WTC11 (cell line): ENCODE data around the gene ZBTB37. TPM values are rescaled to one million over a fixed set of nuclear protein-coding genes. Genes with fewer than 3 reads are reported as not detected.

Experiments used
- ATAC-seq: fragments of 200-7000 bp; cut with Tn5 transposase; 2 replicates; pipeline ENCODE4 v1.10.0; 2021; ENCODE audit warnings: mild to moderate bottlenecking, moderate library complexity
- CTCF ChIA-PET: fragments of 300-600 bp; sonication (Branson Sonifier 250); formaldehyde crosslinking; loops from one replicate; lab custom pipeline; 2021; ENCODE audit warnings: antibody characterized with exemption; lab: Charles Lee
- POLR2A ChIA-PET: fragments of 350-600 bp; sonication (Branson Sonifier 250); formaldehyde crosslinking; loops from one replicate; lab custom pipeline; 2021; ENCODE audit warnings: antibody characterized with exemption; lab: Charles Lee
- DNase-seq: peaks from one replicate; pipeline ENCODE4 v3.0.0; 2021; ENCODE audit warnings: low spot score
- H3K27ac Mint-ChIP-seq: 2 replicates; pipeline ENCODE4 v1.8.0; 2021; ENCODE audit warnings: mixed read lengths
- H3K27me3 Mint-ChIP-seq: 2 replicates; pipeline ENCODE4 v1.8.0; 2021; ENCODE audit warnings: low read depth, mild to moderate bottlenecking, moderate library complexity, mixed read lengths
- H3K36me3 Mint-ChIP-seq: 2 replicates; pipeline ENCODE4 v1.8.0; 2021; ENCODE audit warnings: mixed read lengths
- H3K4me1 Mint-ChIP-seq: 2 replicates; pipeline ENCODE4 v1.8.0; 2022; ENCODE audit warnings: mixed read lengths
- H3K4me3 Mint-ChIP-seq: 2 replicates; pipeline ENCODE4 v1.8.0; 2021; ENCODE audit warnings: mild to moderate bottlenecking, moderate library complexity, mixed read lengths
- H3K9me3 Mint-ChIP-seq: 2 replicates; pipeline ENCODE4 v1.8.0; 2021; ENCODE audit warnings: mixed read lengths
- ETV6 ChIP-seq: sonication (generic); formaldehyde crosslinking; IDR thresholded peaks from 2 replicates; pipeline ENCODE4 v1.8.1; 2022; ENCODE audit warnings: mild to moderate bottlenecking, missing genetic modification reagents
- FOXK1 ChIP-seq: sonication (generic); formaldehyde crosslinking; IDR thresholded peaks from 2 replicates; pipeline ENCODE4 v1.8.0; 2022; ENCODE audit warnings: mild to moderate bottlenecking, moderate library complexity, missing genetic modification reagents
- FOXP1 ChIP-seq: sonication (generic); formaldehyde crosslinking; IDR thresholded peaks from 2 replicates; pipeline ENCODE4 v1.8.0; 2022; ENCODE audit warnings: missing genetic modification reagents, mild to moderate bottlenecking, moderate library complexity, borderline replicate concordance
- IRF2 ChIP-seq: sonication (generic); formaldehyde crosslinking; IDR thresholded peaks from 2 replicates; pipeline ENCODE4 v1.8.0; 2022; ENCODE audit warnings: low read depth, missing genetic modification reagents, borderline replicate concordance
- MXD4 ChIP-seq: fragments of 250-450 bp; sonication (Bioruptor Pico); IDR thresholded peaks from 2 replicates; pipeline ENCODE4 v1.8.0; 2021; ENCODE audit warnings: mild to moderate bottlenecking, moderate library complexity, borderline replicate concordance
- NFE2L1 ChIP-seq: sonication (generic); formaldehyde crosslinking; IDR thresholded peaks from 2 replicates; pipeline ENCODE4 v1.8.1; 2023; ENCODE audit warnings: missing genetic modification reagents
- NR3C1 ChIP-seq: sonication (generic); formaldehyde crosslinking; conservative IDR thresholded peaks from 2 replicates; pipeline ENCODE4 v1.8.1; 2023; ENCODE audit warnings: low read depth, mild to moderate bottlenecking, missing genetic modification reagents
- SP1 ChIP-seq: sonication (generic); formaldehyde crosslinking; conservative IDR thresholded peaks from 2 replicates; pipeline ENCODE4 v1.8.1; 2022; ENCODE audit warnings: missing genetic modification reagents
- ZNF219 ChIP-seq: sonication (generic); formaldehyde crosslinking; IDR thresholded peaks from 2 replicates; pipeline ENCODE4 v1.8.0; 2023; ENCODE audit warnings: missing genetic modification reagents, mild to moderate bottlenecking, borderline replicate concordance
- ZNF232 ChIP-seq: sonication (generic); formaldehyde crosslinking; IDR thresholded peaks from 2 replicates; pipeline ENCODE4 v1.8.0; 2022; ENCODE audit warnings: mild to moderate bottlenecking, missing genetic modification reagents
- ZNF263 ChIP-seq: sonication (generic); formaldehyde crosslinking; IDR thresholded peaks from 2 replicates; pipeline ENCODE4 v1.8.1; 2022; ENCODE audit warnings: low read depth, mild to moderate bottlenecking, moderate library complexity, missing genetic modification reagents
- total RNA-seq: library from RNA; stranded (reverse); gene quantifications from 3 replicates; pipeline ENCODE4 v1.2.3, GENCODE V29; 2021
- TF ChIP-seq, protein P1 (sequence below): sonication (generic); formaldehyde crosslinking; IDR thresholded peaks from 2 replicates; pipeline ENCODE4 v1.8.0; 2023; ENCODE audit warnings: mild to moderate bottlenecking, missing genetic modification reagents
- TF ChIP-seq, protein P2 (sequence below): sonication (generic); formaldehyde crosslinking; IDR thresholded peaks from 2 replicates; pipeline ENCODE4 v1.8.1; 2023; ENCODE audit warnings: mild to moderate bottlenecking, missing genetic modification reagents, borderline replicate concordance
- TF ChIP-seq, protein P3 (sequence below): sonication (generic); formaldehyde crosslinking; IDR thresholded peaks from 2 replicates; pipeline ENCODE4 v1.8.0; 2022; ENCODE audit warnings: mild to moderate bottlenecking, missing genetic modification reagents
- TF ChIP-seq, protein P4 (sequence below): fragments of 250-450 bp; sonication (Bioruptor Pico); conservative IDR thresholded peaks from 2 replicates; pipeline ENCODE4 v1.9.0; 2021; ENCODE audit warnings: mild to moderate bottlenecking
- TF ChIP-seq, protein P5 (sequence below): sonication (generic); formaldehyde crosslinking; IDR thresholded peaks from 2 replicates; pipeline ENCODE4 v1.8.1; 2023; ENCODE audit warnings: mild to moderate bottlenecking, missing genetic modification reagents
- TF ChIP-seq, protein P6 (sequence below): fragments of 250-450 bp; sonication (Bioruptor Pico); IDR thresholded peaks from 2 replicates; pipeline ENCODE4 v1.9.0; 2021; ENCODE audit warnings: mild to moderate bottlenecking

Gene ZBTB37
- total RNA-seq, 1 experiment from 2014 or later: 14.4 TPM

DNA sequence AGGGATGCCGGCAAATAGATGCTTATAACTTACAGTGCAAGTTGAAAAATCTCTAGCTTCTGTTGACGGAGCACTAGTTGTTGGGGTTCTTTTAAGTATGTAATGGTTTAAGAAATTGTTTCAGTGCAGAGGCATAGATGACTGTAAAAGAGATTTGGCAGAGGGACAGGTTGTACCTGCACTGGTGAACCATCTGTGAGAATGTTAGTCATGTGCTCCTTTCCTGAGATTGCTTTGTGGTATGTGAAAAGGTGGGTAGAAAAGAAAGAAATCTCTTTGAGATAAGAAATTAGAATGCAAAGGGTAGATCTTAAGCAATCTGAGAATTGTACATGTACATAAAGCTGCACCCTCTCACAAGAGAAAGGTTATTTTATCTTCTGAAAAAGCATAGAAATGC, 19.4 kb downstream of the ZBTB37 start (continued):
- TF ChIP-seq, protein P1, sequence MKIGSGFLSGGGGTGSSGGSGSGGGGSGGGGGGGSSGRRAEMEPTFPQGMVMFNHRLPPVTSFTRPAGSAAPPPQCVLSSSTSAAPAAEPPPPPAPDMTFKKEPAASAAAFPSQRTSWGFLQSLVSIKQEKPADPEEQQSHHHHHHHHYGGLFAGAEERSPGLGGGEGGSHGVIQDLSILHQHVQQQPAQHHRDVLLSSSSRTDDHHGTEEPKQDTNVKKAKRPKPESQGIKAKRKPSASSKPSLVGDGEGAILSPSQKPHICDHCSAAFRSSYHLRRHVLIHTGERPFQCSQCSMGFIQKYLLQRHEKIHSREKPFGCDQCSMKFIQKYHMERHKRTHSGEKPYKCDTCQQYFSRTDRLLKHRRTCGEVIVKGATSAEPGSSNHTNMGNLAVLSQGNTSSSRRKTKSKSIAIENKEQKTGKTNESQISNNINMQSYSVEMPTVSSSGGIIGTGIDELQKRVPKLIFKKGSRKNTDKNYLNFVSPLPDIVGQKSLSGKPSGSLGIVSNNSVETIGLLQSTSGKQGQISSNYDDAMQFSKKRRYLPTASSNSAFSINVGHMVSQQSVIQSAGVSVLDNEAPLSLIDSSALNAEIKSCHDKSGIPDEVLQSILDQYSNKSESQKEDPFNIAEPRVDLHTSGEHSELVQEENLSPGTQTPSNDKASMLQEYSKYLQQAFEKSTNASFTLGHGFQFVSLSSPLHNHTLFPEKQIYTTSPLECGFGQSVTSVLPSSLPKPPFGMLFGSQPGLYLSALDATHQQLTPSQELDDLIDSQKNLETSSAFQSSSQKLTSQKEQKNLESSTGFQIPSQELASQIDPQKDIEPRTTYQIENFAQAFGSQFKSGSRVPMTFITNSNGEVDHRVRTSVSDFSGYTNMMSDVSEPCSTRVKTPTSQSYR (CRISPR knock-in tag): no peak
- TF ChIP-seq SP1: no peak
- TF ChIP-seq, protein P2, sequence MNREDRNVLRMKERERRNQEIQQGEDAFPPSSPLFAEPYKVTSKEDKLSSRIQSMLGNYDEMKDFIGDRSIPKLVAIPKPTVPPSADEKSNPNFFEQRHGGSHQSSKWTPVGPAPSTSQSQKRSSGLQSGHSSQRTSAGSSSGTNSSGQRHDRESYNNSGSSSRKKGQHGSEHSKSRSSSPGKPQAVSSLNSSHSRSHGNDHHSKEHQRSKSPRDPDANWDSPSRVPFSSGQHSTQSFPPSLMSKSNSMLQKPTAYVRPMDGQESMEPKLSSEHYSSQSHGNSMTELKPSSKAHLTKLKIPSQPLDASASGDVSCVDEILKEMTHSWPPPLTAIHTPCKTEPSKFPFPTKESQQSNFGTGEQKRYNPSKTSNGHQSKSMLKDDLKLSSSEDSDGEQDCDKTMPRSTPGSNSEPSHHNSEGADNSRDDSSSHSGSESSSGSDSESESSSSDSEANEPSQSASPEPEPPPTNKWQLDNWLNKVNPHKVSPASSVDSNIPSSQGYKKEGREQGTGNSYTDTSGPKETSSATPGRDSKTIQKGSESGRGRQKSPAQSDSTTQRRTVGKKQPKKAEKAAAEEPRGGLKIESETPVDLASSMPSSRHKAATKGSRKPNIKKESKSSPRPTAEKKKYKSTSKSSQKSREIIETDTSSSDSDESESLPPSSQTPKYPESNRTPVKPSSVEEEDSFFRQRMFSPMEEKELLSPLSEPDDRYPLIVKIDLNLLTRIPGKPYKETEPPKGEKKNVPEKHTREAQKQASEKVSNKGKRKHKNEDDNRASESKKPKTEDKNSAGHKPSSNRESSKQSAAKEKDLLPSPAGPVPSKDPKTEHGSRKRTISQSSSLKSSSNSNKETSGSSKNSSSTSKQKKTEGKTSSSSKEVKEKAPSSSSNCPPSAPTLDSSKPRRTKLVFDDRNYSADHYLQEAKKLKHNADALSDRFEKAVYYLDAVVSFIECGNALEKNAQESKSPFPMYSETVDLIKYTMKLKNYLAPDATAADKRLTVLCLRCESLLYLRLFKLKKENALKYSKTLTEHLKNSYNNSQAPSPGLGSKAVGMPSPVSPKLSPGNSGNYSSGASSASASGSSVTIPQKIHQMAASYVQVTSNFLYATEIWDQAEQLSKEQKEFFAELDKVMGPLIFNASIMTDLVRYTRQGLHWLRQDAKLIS (CRISPR knock-in tag): no peak
- no peak for TF ChIP-seq NR3C1 (CRISPR knock-in tag)
- TF ChIP-seq, protein P3, sequence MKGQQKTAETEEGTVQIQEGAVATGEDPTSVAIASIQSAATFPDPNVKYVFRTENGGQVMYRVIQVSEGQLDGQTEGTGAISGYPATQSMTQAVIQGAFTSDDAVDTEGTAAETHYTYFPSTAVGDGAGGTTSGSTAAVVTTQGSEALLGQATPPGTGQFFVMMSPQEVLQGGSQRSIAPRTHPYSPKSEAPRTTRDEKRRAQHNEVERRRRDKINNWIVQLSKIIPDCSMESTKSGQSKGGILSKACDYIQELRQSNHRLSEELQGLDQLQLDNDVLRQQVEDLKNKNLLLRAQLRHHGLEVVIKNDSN (CRISPR knock-in tag): no peak
- TF ChIP-seq, all 79 proteins: peak for 0

DNA sequence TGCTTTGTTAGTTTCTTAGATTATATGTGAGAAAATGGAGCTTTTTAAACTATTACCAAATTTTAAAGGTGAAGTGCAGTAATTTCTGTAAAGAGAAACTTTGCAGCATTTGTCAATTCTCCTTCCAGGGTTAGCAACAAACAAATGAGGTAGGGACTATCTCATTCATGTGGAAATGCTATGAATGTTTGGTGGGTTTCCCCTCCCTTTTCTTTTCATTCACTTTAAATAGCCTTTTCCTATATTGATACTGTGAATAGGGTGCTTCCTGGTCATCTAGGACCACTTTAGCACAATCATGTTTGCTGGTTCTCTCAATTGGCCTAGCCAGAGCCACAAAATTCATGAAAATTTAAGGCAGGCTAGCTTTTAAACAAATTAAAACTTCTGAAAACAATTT, 20.6 kb downstream of the ZBTB37 start:
- no peak for DNase-seq
- Mint-ChIP-seq H3K4me1 (peaks cover 62% of the 10 kb centered on the region), H3K27me3 (no peaks in the 10 kb centered on the region), H3K9me3 (no peaks in the 10 kb centered on the region), H3K27ac (peak overlapping the region; percentile 51), H3K4me3 (no peak overlapping the region), H3K36me3 (peaks cover 14% of the 10 kb centered on the region)
- peak; percentile 82 for ATAC-seq
- CTCF ChIA-PET: interaction anchor here (1.7 kb wide), 1 partner anchor 329 kb away, joined by 5 read pairs; no protein-coding TSS in a partner anchor
- POLR2A ChIA-PET: interaction anchor here (1.6 kb wide), 1 partner anchor 21 kb away, joined by 4 read pairs; the partner anchor contains the start of genes GAS5 and ZBTB37
- TF ChIP-seq, protein P3 (CRISPR knock-in tag): no peak
- TF ChIP-seq NFE2L1 (CRISPR knock-in tag): no peak
- TF ChIP-seq, protein P4, sequence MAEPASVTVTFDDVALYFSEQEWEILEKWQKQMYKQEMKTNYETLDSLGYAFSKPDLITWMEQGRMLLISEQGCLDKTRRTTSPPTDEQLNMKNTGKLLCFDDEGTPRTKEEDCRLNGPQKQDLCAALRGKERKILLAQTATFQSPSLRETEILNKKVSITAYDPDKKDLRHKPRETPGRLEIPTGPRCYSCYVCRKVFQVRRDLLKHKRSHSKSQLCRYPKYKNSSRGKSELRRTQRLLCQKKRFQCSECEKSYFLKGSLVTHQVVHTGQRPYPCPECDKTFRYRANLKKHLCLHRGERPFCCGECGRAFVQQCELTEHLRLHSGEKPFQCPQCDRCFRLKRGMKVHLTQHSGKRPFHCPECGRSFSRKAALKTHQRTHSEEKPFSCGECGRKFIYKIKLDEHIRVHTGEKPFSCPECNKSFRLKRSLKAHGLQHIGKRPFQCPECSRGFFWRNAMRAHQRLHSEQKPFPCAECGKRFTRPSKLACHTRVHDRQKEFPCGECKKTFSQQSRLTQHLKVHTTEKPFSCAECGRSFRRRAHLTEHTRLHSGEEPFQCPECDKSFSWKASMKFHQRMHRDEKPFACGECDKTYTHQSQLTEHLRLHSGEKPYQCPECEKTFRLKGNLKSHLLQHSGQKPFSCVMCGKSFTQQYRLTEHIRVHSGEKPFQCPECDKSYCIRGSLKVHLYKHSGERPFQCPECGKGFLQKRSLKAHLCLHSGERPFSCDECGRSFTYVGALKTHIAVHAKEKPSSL: no peak
- no peak for TF ChIP-seq ZNF219 (CRISPR knock-in tag)
- TF ChIP-seq ZNF232 (CRISPR knock-in tag): no peak
- TF ChIP-seq ZNF263 (CRISPR knock-in tag): no peak
- no peak for TF ChIP-seq FOXP1
- no peak for TF ChIP-seq MXD4
- TF ChIP-seq, protein P5, sequence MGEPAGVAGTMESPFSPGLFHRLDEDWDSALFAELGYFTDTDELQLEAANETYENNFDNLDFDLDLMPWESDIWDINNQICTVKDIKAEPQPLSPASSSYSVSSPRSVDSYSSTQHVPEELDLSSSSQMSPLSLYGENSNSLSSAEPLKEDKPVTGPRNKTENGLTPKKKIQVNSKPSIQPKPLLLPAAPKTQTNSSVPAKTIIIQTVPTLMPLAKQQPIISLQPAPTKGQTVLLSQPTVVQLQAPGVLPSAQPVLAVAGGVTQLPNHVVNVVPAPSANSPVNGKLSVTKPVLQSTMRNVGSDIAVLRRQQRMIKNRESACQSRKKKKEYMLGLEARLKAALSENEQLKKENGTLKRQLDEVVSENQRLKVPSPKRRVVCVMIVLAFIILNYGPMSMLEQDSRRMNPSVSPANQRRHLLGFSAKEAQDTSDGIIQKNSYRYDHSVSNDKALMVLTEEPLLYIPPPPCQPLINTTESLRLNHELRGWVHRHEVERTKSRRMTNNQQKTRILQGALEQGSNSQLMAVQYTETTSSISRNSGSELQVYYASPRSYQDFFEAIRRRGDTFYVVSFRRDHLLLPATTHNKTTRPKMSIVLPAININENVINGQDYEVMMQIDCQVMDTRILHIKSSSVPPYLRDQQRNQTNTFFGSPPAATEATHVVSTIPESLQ: no peak
- TF ChIP-seq NR3C1 (CRISPR knock-in tag): no peak
- TF ChIP-seq, protein P6, sequence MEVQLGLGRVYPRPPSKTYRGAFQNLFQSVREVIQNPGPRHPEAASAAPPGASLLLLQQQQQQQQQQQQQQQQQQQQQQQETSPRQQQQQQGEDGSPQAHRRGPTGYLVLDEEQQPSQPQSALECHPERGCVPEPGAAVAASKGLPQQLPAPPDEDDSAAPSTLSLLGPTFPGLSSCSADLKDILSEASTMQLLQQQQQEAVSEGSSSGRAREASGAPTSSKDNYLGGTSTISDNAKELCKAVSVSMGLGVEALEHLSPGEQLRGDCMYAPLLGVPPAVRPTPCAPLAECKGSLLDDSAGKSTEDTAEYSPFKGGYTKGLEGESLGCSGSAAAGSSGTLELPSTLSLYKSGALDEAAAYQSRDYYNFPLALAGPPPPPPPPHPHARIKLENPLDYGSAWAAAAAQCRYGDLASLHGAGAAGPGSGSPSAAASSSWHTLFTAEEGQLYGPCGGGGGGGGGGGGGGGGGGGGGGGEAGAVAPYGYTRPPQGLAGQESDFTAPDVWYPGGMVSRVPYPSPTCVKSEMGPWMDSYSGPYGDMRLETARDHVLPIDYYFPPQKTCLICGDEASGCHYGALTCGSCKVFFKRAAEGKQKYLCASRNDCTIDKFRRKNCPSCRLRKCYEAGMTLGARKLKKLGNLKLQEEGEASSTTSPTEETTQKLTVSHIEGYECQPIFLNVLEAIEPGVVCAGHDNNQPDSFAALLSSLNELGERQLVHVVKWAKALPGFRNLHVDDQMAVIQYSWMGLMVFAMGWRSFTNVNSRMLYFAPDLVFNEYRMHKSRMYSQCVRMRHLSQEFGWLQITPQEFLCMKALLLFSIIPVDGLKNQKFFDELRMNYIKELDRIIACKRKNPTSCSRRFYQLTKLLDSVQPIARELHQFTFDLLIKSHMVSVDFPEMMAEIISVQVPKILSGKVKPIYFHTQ (CRISPR knock-in tag): no peak
- TF ChIP-seq FOXK1 (CRISPR knock-in tag): no peak
- TF ChIP-seq IRF2 (CRISPR knock-in tag): no peak
- TF ChIP-seq ETV6 (CRISPR knock-in tag): no peak
